Measurements from ENCODE around the gene SCAF1. TPM values are rescaled to one million over a fixed set of nuclear protein-coding genes. Genes with fewer than 3 reads are reported as not detected.

Gene SCAF1
- total and polyA plus RNA-seq, 10 of the 15 experiments (the other 5 are each of a cell fraction or from before 2014, with no cell fraction given): 0.18 to 77.0 (median 5.3) TPM

GRCh38 chr19:49640113-49640898 is 1.7 kb upstream of the SCAF1 start, which contains the start of gene RRAS:
TSS of gene RRAS (minus strand) at chr19:49640143. CDS start at chr19:49640098, 45 bp downstream.
- Histone ChIP-seq H3K36me3 (ENCODE audit: control insufficient read depth in 2 of 2, insufficient read depth in 2 of 2, low read length in 1 of 2) (no peaks in the 10 kb centered on the region; a peak in 1 of 4 replicates), H4K20me1 (ENCODE audit: control insufficient read depth, insufficient read depth) (no peaks in the 10 kb centered on the region), H3K9me3 (replicated peaks; ENCODE audit: control insufficient read depth, insufficient read depth, low read length) (no peaks in the 10 kb centered on the region), H3K9ac (ENCODE audit: control insufficient read depth, insufficient read depth, low read length) (peak within 1 kb of the TSS; percentile 98), H3K4me1 (ENCODE audit: control insufficient read depth, insufficient read depth, low read length) (peaks cover 18% of the 10 kb centered on the region), H3K4me3 (peak within 1 kb of the TSS; percentile 80), H3K4me2 (ENCODE audit: control insufficient read depth, insufficient read depth) (peak within 1 kb of the TSS; percentile 90), H3K27ac (ENCODE audit: control insufficient read depth, insufficient read depth) (peak within 1 kb of the TSS; percentile 98), H3K79me2 (ENCODE audit: control insufficient read depth, insufficient read depth, low read length) (peaks cover 36% of the 10 kb centered on the region), H2AFZ (ENCODE audit: control insufficient read depth, low read depth, low read length) (peak within 1 kb of the TSS; percentile 68), H3K27me3 (replicated peaks in 1 of 2; ENCODE audit: control insufficient read depth in 2 of 2, insufficient read depth in 2 of 2, low read length in 1 of 2) (no peaks in the 10 kb centered on the region)
- in situ Hi-C loops (cut with MboI) (no loop called here), intact Hi-C loops (cut with micrococcal nuclease; ENCODE audit: unreplicated experiment) (loop anchor here (1.0 to 5.0 kb wide), 3 partner anchors 36 to 144 kb away; partner anchors contain the start of genes PRR12 and RPS11)
- DNase-seq (ENCODE audit: low read depth, low spot score) (peak; percentile 100), FAIRE-seq (peak; percentile 100), ATAC-seq (peak; percentile 79)
- SMC1A ChIA-PET (ENCODE audit: uncharacterized antibody, unreplicated experiment): interaction anchor here (1.0 to 1.6 kb wide), 10 partner anchors 24 to 71 kb away, joined by 4 to 15 read pairs (median 6); partner anchors contain the start of genes BCL2L12, IRF3, NOSIP and PRMT1
- RAD21 ChIA-PET (ENCODE audit: unreplicated experiment): interaction anchor here (0.5 to 5.1 kb wide), 21 partner anchors 10 to 693 kb away, joined by 3 to 131 read pairs (median 4); partner anchors contain the start of genes AP2A1, BCL2L12, IRF3 and NOSIP
- CTCF ChIA-PET: interaction anchor here (0.6 to 5.1 kb wide), 16 partner anchors 9 to 151 kb away, joined by 3 to 130 read pairs (median 4); partner anchors contain the start of genes BCL2L12, IRF3 and PRMT1
- no TSS peak for BruUV-seq (replicated peaks)
- POLR2A ChIA-PET: interaction anchor here (0.6 to 6.5 kb wide), 26 partner anchors 8 to 1307 kb away, joined by 3 to 200 read pairs (median 4); partner anchors contain the start of genes AKT1S1, ALDH16A1, ATF5 and BCL2L12
- 2% methylated on average over 43 of the region's 51 CpGs for WGBS (ENCODE audit: insufficient coverage, insufficient replicate concordance, low lambda C conversion rate, missing lambda C conversion rate)
- TF ChIP-seq NFYA (IDR thresholded peaks at IDR 0.05; ENCODE audit: borderline replicate concordance, low read depth, low read length) (no peak), TARDBP (IDR thresholded peaks at IDR 0.05; ENCODE audit: borderline replicate concordance) (no peak), CBX3 (IDR thresholded peaks at IDR 0.05; ENCODE audit: borderline replicate concordance, low read depth) (no peak), SMAD1 (IDR thresholded peaks at IDR 0.05; ENCODE audit: low read depth, partially characterized antibody) (peak; percentile 80), BCL3 (IDR thresholded peaks at IDR 0.05; ENCODE audit: borderline replicate concordance, insufficient read depth, low read depth, low read length, poor library complexity, severe bottlenecking) (no peak), EED (IDR thresholded peaks at IDR 0.05; ENCODE audit: low read depth) (peak; percentile 79; the same call in 1 of the 2 replicates), POLR2AphosphoS2 (IDR thresholded peaks at IDR 0.05; ENCODE audit: low read depth, low read length) (peak; percentile 79), ATF7 (IDR thresholded peaks at IDR 0.05; ENCODE audit: low read depth) (no peak), SPI1 (IDR thresholded peaks at IDR 0.05; ENCODE audit: borderline replicate concordance, insufficient read depth, low read depth, low read length) (0 out of 2 replicates have a peak, but pooled peaks have one; percentile 1), RCOR1 (conservative IDR thresholded peaks at IDR 0.05; ENCODE audit: low read depth, low read length) (0 out of 2 replicates have a peak, but pooled peaks have one; percentile 23), SREBF2 (IDR thresholded peaks at IDR 0.05; ENCODE audit: low read length) (no peak), EP300 (IDR thresholded peaks at IDR 0.05; ENCODE audit: borderline replicate concordance in 1 of 2, control insufficient read depth in 1 of 2, low read depth in 2 of 2, low read length in 2 of 2) (no peak), MXI1 (IDR thresholded peaks at IDR 0.05; ENCODE audit: low read depth, low read length) (peak; percentile 42), NFYB (IDR thresholded peaks at IDR 0.05; ENCODE audit: insufficient read depth, low read depth, low read length) (peak; percentile 60; the same call in 1 of the 2 replicates), ZNF384 (IDR thresholded peaks at IDR 0.05; ENCODE audit: borderline replicate concordance, low read depth, low read length) (no peak), CEBPZ (IDR thresholded peaks at IDR 0.05; ENCODE audit: low read depth, low read length) (no peak), GABPA (IDR thresholded peaks at IDR 0.05; ENCODE audit: low read depth) (peak; percentile 69; the same call in 1 of the 2 replicates)
